HG03060 (cell line): ENCODE data around the gene HSFX4.
"Not testable (repeated sequence)": the region's sequence is repeated elsewhere in the genome, so short reads cannot be mapped to it uniquely, and the experiment has no call there.

Experiments used
- ATAC-seq: cut with Tn5 transposase; IDR thresholded peaks from one replicate; pipeline ENCODE4 v1.9.1; 2021; ENCODE audit warnings: low read depth, moderate number of reproducible peaks; ENCODE audit not compliant: unreplicated experiment

HSFX4 gene

DNA sequence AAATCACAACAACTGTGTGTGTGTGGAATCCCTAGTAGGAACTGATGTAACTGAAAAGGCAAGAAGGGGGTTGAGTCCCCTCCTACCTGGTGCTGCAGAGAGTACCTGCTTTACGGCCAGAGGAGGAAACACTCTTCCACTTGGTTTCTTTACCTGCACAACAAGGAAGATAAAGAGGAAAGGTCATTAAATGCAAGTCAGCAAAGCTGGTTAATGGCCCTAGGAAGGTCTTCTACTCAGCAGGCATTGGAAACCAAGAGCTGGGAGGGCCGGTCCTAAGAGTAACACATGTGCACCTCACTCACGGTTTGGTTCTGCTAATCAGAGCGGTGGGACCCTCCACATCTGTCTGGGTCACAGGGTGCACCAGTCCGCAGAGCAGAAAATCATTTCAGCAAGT lies 8.0 kb downstream of the HSFX4 start:
- not testable (repeated sequence) for ATAC-seq

DNA sequence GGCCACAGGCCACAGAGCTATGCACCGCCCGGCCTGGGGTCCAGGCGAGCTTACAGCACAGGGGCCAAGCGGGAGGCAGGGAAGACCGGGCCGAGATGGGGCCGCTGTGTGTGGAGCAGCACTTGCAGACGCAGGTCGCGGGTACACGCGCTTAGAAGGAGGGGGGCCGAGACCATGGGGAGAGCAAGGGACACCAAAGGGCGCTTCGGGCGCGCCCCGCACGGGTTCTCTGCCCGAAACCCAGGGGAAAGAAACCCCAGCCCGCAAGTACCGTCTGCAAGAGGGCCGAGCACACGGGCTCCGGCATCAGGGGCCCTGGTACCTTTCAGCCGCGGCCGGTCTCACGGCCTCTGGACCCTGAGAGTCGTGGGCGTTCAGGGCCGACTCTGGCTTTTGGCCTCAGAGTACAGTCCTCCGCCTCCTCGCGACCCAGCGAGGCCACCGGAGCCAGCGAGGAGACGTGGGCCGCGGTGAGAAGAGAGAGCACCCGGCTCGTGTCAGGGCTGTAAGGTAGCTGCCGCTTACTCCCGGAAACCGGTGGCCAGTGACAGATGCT lies 8.6 kb downstream of the HSFX4 start:
- ATAC-seq, result no peak

DNA sequence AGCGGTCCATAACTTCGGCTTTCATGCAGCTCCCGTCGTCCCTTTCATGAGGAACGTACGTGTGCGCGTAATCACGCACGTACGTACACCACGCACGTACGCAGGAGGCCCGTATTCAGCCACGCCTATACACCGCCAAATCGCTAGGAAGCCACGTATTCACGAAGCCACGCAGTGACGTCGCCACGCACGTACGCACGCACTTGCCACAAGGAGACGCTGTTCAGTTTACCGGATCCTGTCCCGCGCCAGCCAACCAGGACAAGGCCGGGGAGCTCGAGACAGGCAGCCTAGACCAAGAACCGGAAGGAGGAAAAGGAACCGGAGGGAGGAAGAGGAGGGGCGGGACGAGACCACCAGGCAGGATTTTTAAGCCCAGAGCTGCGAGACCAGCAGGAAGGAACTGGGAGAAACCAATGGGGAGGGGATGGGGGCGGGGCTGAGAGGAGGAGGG lies 9.1 kb downstream of the HSFX4 start, which contains the start of gene EOLA2:
Gene EOLA2, minus strand, starts transcription at position 65 of the 454 bp plus-strand sequence. CDS start 4,617 bp downstream, outside the sequence.
- ATAC-seq, result peak; percentile 86

DNA sequence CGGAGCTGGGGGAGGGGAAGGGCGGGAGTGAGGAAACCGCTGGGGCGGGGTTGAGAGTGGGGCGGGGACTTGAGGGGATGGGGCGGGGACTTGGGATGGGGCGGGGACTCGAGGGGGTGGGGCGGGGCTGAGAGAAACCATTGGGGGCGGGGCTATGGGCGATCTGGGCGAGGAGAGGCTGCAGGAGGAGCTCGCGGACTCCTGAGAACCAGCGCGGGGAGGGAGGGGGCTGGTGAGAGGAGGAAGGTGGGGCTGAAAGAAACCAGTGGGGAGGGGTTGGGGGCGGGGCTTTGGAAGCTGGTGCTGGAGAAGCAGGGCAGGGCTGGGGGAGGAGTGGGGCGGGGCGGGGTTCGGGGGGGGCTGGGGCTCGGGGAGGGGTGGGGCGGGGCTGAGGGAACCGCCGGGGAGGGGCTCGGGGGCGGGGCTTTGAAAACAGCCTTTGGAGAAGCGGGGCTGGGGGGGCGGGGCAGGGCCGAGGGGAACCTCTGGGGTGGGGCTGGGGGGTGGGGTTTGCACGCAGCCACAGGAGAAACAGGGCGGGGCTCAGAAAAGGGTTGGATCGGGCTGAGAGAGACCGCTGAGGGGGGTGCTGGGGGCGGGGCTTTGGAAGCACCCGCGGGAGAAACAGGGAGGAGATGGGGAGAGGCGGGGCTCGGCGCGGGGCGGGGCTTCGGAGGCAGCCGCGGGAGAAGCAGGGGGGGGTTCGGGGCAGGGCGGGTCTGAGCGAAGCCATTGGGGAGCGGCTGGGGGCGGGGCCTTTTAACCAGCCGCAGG lies 9.7 kb downstream of the HSFX4 start:
- no peak for ATAC-seq

DNA sequence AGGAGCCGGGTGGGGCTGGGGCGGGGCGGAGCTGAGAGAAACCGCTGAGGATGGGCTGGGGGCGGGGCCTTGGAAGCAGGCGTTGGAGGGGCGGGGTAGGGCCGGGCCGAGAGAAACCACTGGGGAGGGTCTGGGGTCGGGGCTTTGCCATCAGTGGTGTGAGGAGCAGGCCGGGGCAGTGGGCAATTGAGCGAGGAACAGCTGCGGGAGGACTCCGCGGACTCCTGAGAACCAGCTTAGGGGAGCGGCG lies 10.2 kb downstream of the HSFX4 start:
- no peak for ATAC-seq

DNA sequence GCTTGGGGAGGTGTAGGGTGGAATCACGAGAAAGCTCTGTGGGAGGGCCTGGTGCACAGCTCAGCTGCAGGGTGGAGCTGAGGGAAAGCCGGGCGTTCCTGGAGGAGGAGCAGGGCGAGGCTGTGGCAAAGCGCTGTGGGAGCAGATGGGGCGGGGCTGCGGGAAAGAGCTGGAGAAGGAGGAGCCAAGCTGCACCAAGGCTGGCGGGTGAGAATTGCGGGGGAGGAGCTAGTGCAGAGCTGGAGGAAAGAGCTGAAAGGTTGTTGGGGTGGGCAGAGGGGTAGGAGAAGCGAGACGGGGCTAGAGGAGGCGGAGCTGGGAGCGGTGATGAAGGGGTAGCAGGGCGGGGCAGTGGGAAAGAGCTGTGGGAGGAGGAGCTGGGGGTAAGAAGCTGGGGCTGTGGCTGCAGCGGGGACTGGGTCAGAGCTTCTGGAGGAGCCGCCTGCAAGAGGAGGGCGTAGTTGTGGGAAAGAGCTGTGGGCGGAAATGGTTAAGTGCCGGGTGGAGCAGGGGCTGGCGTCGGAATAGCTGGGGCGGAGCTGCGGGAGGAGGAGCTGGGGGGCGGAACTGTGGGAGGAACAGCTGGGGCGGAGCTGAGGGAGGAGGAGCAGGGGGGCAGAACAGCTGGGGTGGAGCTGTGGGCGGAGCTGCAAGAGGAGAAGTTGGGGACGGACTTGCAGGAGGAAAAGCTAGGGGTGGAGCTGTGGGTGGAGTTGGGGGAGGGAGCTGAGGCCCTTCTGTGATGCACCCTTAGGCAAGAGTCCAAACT lies 10.7 kb downstream of the HSFX4 start:
- peak; percentile 28 for ATAC-seq

DNA sequence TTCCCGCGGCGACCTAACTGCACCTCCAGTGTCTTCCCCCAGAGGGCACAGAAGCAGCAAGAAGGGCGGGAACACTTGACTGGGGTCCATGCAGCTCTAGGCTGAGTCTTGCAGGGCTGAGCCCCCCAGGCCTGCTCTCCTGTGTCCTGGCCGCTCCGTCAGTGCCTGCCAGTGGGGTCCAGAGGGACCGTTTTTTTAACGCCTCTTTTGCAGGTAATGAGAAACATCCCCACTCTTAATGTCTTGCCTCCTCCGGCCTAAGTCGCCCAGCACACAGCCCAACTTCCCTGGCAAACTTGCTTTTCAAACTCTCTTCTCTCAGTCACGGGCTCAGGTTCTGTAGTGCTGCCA lies 11.3 kb downstream of the HSFX4 start:
- ATAC-seq, result not testable (repeated sequence)

DNA sequence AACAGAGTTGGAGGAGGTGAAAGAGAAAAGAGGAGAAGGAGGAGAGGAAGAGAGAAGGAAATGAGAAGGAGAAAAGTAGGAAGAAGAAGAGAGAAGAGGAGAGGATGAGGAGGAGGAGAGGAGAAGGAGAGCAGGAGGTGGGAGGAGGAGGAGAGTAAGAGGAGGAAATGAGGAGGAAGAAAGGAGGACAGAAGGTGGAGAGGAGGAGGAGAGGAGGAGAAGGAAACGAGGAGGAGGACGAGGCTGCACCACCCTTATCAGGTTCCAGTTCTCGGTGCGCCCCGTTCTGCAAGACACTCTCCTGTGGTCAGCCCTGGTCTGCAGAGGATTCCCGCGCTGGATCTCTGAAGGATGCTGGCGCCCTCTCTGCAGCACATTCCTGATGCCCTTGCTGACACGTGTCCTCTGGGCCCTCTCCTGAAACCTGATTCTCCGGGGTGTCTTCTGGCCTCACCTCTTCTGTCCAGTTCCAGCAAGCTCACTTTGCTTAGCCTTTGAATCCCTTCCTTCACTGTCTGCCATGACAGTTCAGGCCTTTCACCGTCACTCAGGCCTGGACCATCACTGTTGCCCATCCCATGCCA lies 15.8 kb downstream of the HSFX4 start:
- not testable (repeated sequence) for ATAC-seq

DNA sequence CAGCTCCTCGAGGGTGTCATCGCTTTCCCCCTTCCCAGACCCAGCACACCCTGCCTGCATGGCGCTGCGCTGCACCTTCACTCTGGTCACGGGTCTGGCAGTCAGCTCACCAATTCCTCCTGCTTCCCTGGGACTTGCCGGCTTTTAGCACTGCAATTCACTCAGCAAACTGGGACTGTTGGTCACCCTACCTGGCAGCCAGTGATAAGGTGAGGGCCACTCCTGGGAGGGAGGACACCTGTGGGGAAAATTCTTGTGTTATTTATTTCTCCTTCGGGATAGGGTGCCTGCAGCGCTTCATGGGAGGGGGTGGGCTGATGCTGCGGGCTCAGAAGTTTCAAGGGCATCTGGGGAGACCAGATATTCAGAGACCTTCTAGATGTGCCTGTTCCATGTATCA lies 16.4 kb downstream of the HSFX4 start:
- not testable (repeated sequence) for ATAC-seq

DNA sequence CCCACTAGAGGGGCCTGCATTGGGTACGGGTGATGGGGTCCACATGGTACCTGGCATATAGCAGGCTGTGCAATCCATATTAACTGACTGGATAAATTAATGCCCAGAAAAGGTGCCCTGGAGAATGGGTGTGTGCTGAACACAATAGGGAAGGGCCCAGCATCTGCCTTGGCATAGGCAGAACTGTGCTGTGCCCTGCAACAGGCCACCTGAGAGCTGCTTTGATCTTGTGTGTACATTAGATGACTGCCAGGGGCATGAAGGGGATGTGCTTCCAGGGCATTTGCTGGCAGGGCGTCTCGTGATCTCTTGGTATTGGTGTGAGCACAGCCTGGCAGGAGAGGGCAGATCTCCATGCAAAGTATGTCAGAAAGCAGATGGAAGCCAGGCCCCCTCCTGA lies 17.6 kb downstream of the HSFX4 start:
- not testable (repeated sequence) for ATAC-seq

DNA sequence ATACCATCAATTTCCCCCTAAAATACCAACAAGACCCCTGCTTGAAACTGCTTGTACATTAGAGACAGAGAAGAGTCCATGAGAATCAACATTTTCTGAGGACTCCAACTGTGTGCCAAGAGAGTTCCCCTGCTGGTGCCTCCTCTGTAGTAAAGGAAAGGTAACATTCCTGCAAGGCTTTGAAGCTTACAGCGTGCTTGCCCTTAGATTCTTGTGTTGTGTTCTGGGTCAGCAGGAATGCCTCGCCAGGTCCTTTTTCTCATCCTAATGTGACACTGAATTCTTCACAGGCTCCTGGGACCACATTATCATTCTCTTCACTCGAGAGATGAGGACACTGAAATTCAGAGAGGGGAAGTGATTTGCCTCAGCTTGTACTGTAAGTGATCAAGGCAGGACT lies 18.6 kb downstream of the HSFX4 start:
- no peak for ATAC-seq

DNA sequence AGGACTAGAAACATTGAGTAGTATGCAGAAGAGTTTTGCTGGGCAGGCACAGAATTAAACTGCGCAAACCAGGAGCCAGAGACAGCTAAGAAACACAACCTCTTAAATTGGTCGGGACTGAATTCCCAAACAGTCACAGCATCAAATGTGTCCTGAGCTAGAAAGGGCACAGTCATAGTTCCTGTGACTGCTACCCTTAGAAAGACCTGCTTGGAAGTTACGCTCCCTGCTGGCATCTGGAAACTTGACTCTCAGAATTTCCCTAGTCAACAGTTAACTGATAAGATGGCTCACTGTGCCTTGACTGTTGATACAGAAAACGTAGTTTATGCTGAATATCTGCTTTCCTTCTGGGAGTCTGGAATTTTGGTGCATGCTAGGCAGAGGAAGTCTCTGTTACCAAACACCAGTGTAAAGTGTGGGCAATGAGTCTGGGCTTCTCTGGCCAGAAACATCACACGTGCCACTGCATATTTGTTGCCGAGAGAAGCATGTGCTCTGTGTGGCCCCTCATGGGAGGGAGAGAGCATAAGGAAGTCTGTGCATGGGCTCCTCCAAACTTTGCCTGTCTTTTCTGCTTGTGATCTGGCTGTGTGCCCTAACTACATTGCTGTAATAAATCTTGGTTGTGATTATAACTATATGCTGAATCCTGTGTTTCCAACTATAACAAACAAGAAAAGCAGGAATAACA lies 20.5 kb downstream of the HSFX4 start:
- ATAC-seq, result no peak

DNA sequence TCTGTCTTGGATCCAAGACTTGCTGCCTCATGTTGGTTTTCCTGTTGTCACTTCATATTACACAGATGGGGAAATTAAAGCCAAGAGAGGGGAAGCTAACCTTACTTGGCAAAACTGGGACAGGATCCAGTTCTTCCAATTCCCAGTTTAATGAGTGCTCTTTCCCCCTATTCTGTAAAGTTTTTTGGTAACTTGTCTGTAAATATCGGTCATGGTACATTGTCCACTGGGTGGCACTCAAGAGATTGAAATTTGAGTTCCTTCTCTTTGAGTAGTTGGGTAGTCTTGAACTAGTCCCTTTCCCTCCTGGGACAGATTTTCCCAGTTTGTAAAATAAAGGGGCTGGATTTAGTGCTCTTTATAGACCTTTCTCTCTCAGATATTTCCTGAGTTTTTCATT lies 21.3 kb downstream of the HSFX4 start:
- no peak for ATAC-seq

DNA sequence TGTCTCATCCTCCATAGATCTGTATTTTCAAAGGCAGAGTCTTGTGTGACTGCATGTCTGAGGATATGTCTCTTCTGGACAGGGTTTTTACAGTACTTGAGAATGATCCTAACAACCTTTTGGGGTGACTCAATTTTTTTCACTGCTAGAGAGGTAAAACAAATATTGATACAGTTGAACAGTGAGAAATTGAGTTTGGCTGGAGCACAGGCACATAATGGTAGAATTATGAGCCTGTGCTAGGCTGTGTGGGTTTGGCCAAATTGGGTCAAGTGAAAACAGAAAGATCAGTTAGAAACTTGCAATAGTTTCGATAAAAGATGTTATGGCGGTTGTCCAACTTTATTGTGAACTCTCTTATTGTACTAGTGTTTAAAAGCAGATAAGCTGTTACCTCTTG lies 32.2 kb downstream of the HSFX4 start:
- no peak for ATAC-seq

DNA sequence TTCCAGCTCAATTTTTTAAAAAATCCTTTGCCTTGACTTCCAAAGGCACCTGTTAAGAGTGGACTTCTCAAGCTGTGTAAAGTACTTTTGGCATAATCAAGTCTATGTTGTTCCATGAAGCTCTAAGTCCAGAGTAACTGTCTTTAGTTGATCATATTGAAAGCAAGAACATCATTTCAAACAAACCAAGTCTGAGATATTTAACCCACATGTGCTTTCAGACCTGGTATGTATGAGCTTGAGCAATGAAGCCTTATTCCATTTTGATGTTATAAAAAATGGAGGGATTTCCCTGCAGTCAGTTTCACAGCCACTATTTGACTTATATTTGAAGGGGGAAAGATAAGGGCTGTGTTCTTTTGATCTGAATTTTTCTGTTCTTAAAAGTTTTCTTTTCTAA lies 32.6 kb downstream of the HSFX4 start:
- ATAC-seq, result no peak

DNA sequence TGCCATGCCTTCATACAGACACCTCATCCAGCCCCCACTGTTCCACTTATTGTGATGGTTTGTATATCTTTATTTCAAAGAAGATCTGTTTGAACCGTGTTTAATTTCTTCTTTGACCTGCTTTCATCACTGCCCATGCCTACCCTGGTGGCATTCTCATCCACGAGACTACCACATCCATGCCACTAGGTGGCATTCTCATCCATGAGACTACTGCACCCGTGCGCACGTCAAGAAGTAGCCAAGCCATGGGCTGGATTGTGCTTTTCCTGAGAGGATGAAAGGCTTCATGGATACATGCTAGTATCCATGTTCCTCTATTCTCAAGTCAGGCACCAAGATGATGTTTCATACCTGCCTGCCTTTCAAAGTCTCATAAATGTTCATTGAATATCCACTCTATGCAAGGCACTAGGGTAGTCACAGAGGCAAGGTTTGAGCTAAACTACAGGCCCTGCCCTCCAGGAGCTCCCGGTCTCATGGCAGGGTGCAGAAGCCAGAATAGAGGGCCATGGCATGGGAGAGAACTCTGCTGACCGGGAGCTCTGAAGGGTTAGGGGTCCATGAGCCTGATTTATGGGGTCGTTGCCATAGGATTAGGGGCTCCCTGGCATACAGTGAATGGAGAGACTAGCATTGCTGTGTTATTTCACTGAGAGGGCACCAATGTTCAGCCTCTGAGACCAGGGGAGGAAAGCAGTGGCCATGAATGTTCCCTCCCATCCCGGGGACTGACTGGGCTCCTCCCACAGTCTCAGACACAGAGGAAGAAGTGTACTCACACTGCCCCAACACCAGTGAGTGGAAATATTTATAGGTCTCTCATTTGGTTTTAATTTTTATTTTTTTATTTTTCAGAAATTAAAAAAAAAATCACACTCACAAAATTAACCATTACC lies 33.7 kb downstream of the HSFX4 start:
- ATAC-seq, result no peak

DNA sequence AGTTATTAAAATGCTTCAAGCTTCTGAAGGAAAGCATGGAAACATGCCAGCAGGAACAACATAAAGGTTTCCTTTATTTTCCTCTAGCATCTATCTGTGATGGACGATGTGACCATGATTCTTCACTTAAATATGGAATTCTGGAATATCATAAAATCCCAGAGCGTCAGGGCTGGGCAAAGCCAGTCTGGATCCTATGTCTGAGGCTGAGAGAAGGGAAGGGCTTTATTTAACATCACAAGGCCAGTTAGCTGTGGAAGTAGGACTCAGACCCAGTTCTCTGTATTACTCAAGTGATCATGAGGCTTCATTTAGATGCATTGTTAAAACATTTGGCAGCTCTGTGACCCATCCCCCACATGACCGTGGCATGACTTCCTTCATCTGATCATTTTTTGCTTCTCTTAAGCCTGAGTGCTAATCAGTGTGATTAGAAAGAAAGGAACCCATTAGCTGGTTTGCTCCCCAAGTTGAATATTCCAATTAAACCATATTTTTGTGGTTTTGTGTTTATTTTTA lies 49.8 kb downstream of the HSFX4 start:
- no peak for ATAC-seq
